Duodenal mucosa (tissue), 2 donors: Measurements from ENCODE around the gene ZMAT5.

Source experiments
- H3K27ac ChIP-seq: one replicate; pipeline ENCODE4 v1.7.0; 2013; ENCODE audit warnings: low read depth, low read length
- H3K27me3 ChIP-seq, 2 donors: one replicate each; pipeline ENCODE4 v1.7.0; 2013; ENCODE audit warnings: low read length in 2 of 2, control low read depth in 1 of 2; ENCODE audit not compliant: insufficient read depth in 2 of 2, control insufficient read depth in 1 of 2
- H3K36me3 ChIP-seq, 2 donors: one replicate each; pipeline ENCODE4 v1.7.0; 2013; ENCODE audit warnings: low read length in 2 of 2, control low read depth in 1 of 2; ENCODE audit not compliant: insufficient read depth in 2 of 2, control insufficient read depth in 1 of 2
- H3K4me1 ChIP-seq, 2 donors: one replicate each; pipeline ENCODE4 v1.7.0; 2013; ENCODE audit warnings: low read length in 2 of 2, control low read depth in 1 of 2; ENCODE audit not compliant: insufficient read depth in 2 of 2, control insufficient read depth in 1 of 2
- H3K4me3 ChIP-seq, 2 donors: one replicate each; pipeline ENCODE4 v1.7.0; 2013; ENCODE audit warnings: low read length in 2 of 2, low read depth in 1 of 2
- H3K9ac ChIP-seq, 2 donors: one replicate each; pipeline ENCODE4 v1.7.0; 2013; ENCODE audit warnings: low read length in 2 of 2, low read depth in 1 of 2
- H3K9me3 ChIP-seq, 2 donors: one replicate each; pipeline ENCODE4 v1.7.0; 2013; ENCODE audit warnings: low read length in 2 of 2, control low read depth in 1 of 2; ENCODE audit not compliant: control insufficient read depth in 1 of 2

Gene ZMAT5

GRCh38 chr22:29722151-29722550 is 44.7 kb downstream of the ZMAT5 start:
- Histone ChIP-seq H3K9me3 (no peaks in the 10 kb centered on the region), H3K4me3 (no peak overlapping the region), H3K9ac (no peak overlapping the region), H3K27ac (no peak overlapping the region), H3K4me1 (no peaks in the 10 kb centered on the region), H3K27me3 (peaks cover 27 to 37% of the 10 kb centered on the region in 2 donors), H3K36me3 (no peaks in the 10 kb centered on the region)

DNA sequence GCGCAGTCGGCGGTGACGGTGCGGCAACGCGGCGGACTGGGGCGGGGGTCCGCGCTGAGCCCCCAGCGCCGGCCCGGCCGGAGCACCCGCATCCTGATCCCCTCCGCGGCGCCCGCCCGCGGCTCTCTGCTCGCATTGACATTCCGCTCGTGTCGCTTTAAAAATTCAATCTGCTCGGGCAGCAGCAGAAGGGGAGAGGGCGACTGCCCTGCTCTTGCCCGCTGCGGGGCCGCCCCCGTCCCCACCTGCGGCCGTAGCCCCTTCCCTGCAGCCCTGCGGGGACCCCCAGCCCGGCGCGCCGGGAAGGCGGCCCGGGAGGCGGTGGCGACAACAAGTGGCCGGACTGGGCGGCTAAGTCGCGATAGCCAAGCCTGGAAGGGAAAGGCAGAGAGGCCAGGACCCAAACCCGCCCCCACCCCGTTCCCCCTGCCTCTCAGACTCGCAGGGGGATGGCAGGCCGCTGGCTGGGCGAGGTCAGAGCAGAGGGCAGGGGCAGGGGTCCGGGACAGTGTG is 45.9 kb downstream of the ZMAT5 start:
- no peak overlapping the region for H3K9ac ChIP-seq
- no peaks in the 10 kb centered on the region for H3K9me3 ChIP-seq
- no peaks in the 10 kb centered on the region for H3K36me3 ChIP-seq
- H3K27me3 ChIP-seq = peaks cover 27 to 37% of the 10 kb centered on the region in 2 donors
- no peak overlapping the region for H3K27ac ChIP-seq
- H3K4me3 ChIP-seq = no peak overlapping the region
- no peaks in the 10 kb centered on the region for H3K4me1 ChIP-seq

DNA sequence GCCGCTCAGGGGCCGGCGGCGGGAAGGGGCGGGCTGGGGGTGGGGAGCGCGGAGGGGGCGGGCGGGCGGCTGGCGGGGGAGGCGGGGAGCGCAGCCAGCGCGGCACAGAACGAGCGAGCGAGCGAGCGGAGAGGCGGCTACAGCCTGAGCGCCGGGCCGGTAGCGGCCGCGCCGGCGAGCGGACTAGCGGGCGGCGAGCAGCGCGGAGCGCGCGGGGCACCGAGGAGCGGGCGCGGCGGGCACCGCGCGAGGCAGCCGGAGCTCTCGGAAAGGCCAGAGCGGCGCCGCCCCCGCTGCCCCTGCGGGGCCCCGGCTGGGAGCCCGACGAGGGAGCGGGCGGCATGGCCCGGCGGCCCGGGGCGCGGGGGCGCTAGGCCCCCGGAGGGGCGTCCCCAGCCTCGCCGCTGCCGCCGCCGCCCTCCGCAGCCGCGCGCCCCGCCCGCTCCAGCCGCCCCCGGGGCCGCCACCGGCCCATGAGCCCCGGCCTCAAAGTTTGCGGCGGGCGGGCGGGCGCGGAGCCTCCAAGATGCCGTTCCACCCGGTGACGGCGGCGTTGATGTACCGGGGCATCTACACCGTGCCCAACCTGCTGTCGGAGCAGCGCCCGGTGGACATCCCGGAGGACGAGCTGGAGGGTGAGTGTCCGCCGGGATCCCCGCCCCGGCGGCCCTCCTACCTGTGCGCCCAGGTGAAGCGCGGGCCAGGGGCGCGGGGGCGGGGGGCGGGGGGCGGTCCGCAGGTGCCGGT is 46.7 kb downstream of the ZMAT5 start, which contains the start of gene CABP7:
TSS of gene CABP7 (plus strand) at position 105 of the 747 bp plus-strand sequence. CDS start at position 527, 422 bp downstream.
- no peaks in the 10 kb centered on the region for H3K4me1 ChIP-seq
- H3K27me3 ChIP-seq = peaks cover 27 to 37% of the 10 kb centered on the region in 2 donors
- no peaks in the 10 kb centered on the region for H3K9me3 ChIP-seq
- H3K9ac ChIP-seq = no peak within 1 kb of the TSS
- H3K27ac ChIP-seq = no peak within 1 kb of the TSS
- H3K36me3 ChIP-seq = no peaks in the 10 kb centered on the region
- H3K4me3 ChIP-seq = no peak within 1 kb of the TSS

- Histone ChIP-seq H3K9ac (no peak overlapping the region), H3K4me1 (no peaks in the 10 kb centered on the region), H3K36me3 (no peaks in the 10 kb centered on the region), H3K27me3 (peaks cover 23 to 37% of the 10 kb centered on the region in 2 donors), H3K9me3 (no peaks in the 10 kb centered on the region), H3K27ac (no peak overlapping the region), H3K4me3 (no peak overlapping the region)
Observed at GRCh38 chr22:29718949-29719898, 47.6 kb downstream of the ZMAT5 start.

GRCh38 chr22:29717789-29718188 is 49.0 kb downstream of the ZMAT5 start:
- H3K9ac ChIP-seq = no peak overlapping the region
- H3K36me3 ChIP-seq = no peaks in the 10 kb centered on the region
- no peaks in the 10 kb centered on the region for H3K9me3 ChIP-seq
- no peak overlapping the region for H3K4me3 ChIP-seq
- H3K27me3 ChIP-seq = peaks cover 23 to 37% of the 10 kb centered on the region in 2 donors
- H3K4me1 ChIP-seq = no peaks in the 10 kb centered on the region
- H3K27ac ChIP-seq = no peak overlapping the region

DNA sequence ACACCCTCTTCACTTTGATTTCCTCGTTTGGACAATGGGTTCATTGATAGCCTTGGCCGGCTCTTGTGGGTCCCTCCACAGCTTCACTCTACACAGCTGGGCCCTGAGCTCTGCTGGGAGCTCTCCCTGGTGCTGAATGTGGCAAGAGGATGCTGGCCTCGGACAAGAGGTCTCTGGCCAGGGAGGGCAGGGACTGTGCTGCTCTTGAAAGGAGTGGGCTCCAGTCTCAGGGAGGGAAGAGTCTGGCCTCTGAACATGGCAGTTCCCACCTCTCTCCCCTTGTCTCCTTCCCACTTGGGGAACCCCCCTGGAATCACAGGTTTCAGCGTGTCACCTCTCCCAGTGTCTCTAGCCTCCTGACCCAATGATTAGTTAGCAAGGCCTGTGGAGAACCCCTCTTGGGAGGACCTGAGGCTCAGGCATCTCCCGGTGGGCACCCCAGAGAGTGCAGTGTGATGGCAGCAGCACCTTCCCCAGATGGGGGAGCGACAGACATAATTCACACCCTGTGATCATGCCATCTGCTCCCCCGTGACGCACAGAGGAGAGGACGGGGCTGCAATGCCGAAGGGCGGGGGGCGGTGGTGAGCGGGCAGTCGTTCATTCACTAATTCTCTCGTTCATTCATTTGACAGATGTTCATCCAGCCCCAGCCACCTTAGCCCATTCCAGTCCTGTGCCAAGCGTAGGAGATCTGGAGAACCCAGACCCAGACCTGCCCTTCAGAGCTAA is 49.8 kb downstream of the ZMAT5 start:
- no peaks in the 10 kb centered on the region for H3K4me1 ChIP-seq
- no peaks in the 10 kb centered on the region for H3K9me3 ChIP-seq
- no peak overlapping the region for H3K4me3 ChIP-seq
- H3K36me3 ChIP-seq = no peaks in the 10 kb centered on the region
- peaks cover 23 to 33% of the 10 kb centered on the region in 2 donors for H3K27me3 ChIP-seq
- no peak overlapping the region for H3K9ac ChIP-seq
- no peak overlapping the region for H3K27ac ChIP-seq

- Histone ChIP-seq H3K9me3 (no peaks in the 10 kb centered on the region), H3K27ac (no peak overlapping the region), H3K4me3 (no peak overlapping the region), H3K36me3 (no peaks in the 10 kb centered on the region), H3K9ac (no peak overlapping the region), H3K27me3 (peaks cover 17 to 21% of the 10 kb centered on the region in 2 donors), H3K4me1 (no peaks in the 10 kb centered on the region)
Observed at GRCh38 chr22:29715705-29716104, 51.1 kb downstream of the ZMAT5 start.

GRCh38 chr22:29715240-29715639 is 51.6 kb downstream of the ZMAT5 start:
- Histone ChIP-seq H3K36me3 (no peaks in the 10 kb centered on the region), H3K4me1 (no peaks in the 10 kb centered on the region), H3K9me3 (no peaks in the 10 kb centered on the region), H3K27ac (no peak overlapping the region), H3K4me3 (no peak overlapping the region), H3K9ac (no peak overlapping the region), H3K27me3 (peaks cover 17 to 20% of the 10 kb centered on the region in 2 donors)

- H3K4me1 ChIP-seq = no peaks in the 10 kb centered on the region
- H3K27me3 ChIP-seq = peaks cover 3 to 5% of the 10 kb centered on the region in 2 donors
- no peaks in the 10 kb centered on the region for H3K36me3 ChIP-seq
- H3K4me3 ChIP-seq = no peak overlapping the region
- no peak overlapping the region for H3K27ac ChIP-seq
- no peaks in the 10 kb centered on the region for H3K9me3 ChIP-seq
- no peak overlapping the region for H3K9ac ChIP-seq
Observed at GRCh38 chr22:29713156-29713727, 53.6 kb downstream of the ZMAT5 start.
